H9 (cell line): Measurements from ENCODE around the gene ANKRD55. TPM values are rescaled to one million over a fixed set of nuclear protein-coding genes. Genes with fewer than 3 reads are reported as not detected.

Experiments used
- DNase-seq: peaks from one replicate; pipeline ENCODE4 v3.0.0-alpha.2; 2017
- H2AFZ ChIP-seq: one replicate; pipeline ENCODE4 v1.6.1; 2013; ENCODE audit warnings: mild to moderate bottlenecking, low read length, control low read depth, moderate library complexity
- H2AK5ac ChIP-seq: 2 replicates; pipeline ENCODE4 v1.6.1; 2013; ENCODE audit warnings: low read length, control low read depth, mixed read lengths; ENCODE audit not compliant: insufficient read length
- H2BK120ac ChIP-seq: one replicate; pipeline ENCODE4 v1.6.1; 2013; ENCODE audit warnings: low read depth, mild to moderate bottlenecking, low read length, control low read depth, inconsistent platforms; ENCODE audit not compliant: poor library complexity, severe bottlenecking
- H2BK12ac ChIP-seq: 2 replicates; pipeline ENCODE4 v1.6.1; 2013; ENCODE audit warnings: low read length, control low read depth, mixed read lengths, low read depth; ENCODE audit not compliant: insufficient read length
- H2BK15ac ChIP-seq: 2 replicates; pipeline ENCODE4 v1.6.1; 2013; ENCODE audit warnings: low read depth, low read length, control low read depth
- H2BK20ac ChIP-seq: one replicate; pipeline ENCODE4 v1.6.1; 2013; ENCODE audit warnings: low read depth, mild to moderate bottlenecking, low read length, control low read depth, inconsistent platforms; ENCODE audit not compliant: poor library complexity, severe bottlenecking
- H2BK5ac ChIP-seq: 2 replicates; pipeline ENCODE4 v1.6.1; 2013; ENCODE audit warnings: low read length, control low read depth, mixed read lengths; ENCODE audit not compliant: insufficient read length
- H3K14ac ChIP-seq: 2 replicates; pipeline ENCODE4 v1.6.1; 2013; ENCODE audit warnings: low read length, control low read depth; ENCODE audit not compliant: insufficient read depth
- H3K18ac ChIP-seq: 2 replicates; pipeline ENCODE4 v1.6.1; 2013; ENCODE audit warnings: low read depth, mild to moderate bottlenecking, mixed read lengths, low read length, control low read depth; ENCODE audit not compliant: insufficient read length
- H3K23ac ChIP-seq: 2 replicates; pipeline ENCODE4 v1.6.1; 2013; ENCODE audit warnings: low read length, control low read depth, mixed read lengths, low read depth; ENCODE audit not compliant: insufficient read length
- H3K23me2 ChIP-seq: 2 replicates; pipeline ENCODE4 v1.6.1; 2013; ENCODE audit warnings: low read depth, mild to moderate bottlenecking, mixed read lengths, low read length, control low read depth; ENCODE audit not compliant: insufficient read length, poor library complexity, severe bottlenecking
- H3K27ac ChIP-seq: 2 replicates; pipeline ENCODE4 v1.5.1; 2013; ENCODE audit warnings: low read length, control low read depth, mixed read lengths, low read depth; ENCODE audit not compliant: insufficient read length
- H3K27me3 ChIP-seq: 2 replicates; pipeline ENCODE4 v1.6.1; 2013; ENCODE audit warnings: low read length, control low read depth, inconsistent platforms; ENCODE audit not compliant: insufficient read depth
- H3K4ac ChIP-seq: 2 replicates; pipeline ENCODE4 v1.6.1; 2013; ENCODE audit warnings: low read depth, mild to moderate bottlenecking, control low read depth, inconsistent platforms, low read length, moderate library complexity
- H3K4me1 ChIP-seq: 2 replicates; pipeline ENCODE4 v1.6.1; 2013; ENCODE audit warnings: low read length, control low read depth, inconsistent platforms; ENCODE audit not compliant: insufficient read depth
- H3K4me2 ChIP-seq: 2 replicates; pipeline ENCODE4 v1.6.1; 2013; ENCODE audit warnings: low read length, control low read depth, mixed read lengths; ENCODE audit not compliant: insufficient read length, insufficient read depth
- H3K56ac ChIP-seq: 2 replicates; pipeline ENCODE4 v1.6.1; 2013; ENCODE audit warnings: low read depth, mild to moderate bottlenecking, mixed read lengths, low read length, control low read depth; ENCODE audit not compliant: insufficient read length
- H3K79me1 ChIP-seq: 2 replicates; pipeline ENCODE4 v1.6.1; 2013; ENCODE audit warnings: low read depth, mild to moderate bottlenecking, moderate library complexity, low read length, control low read depth, inconsistent platforms; ENCODE audit not compliant: insufficient read depth, poor library complexity, severe bottlenecking
- H3K79me2 ChIP-seq: 2 replicates; pipeline ENCODE4 v1.6.1; 2013; ENCODE audit warnings: low read length, control low read depth, inconsistent platforms; ENCODE audit not compliant: insufficient read depth
- H3K9ac ChIP-seq: 2 replicates; pipeline ENCODE4 v1.6.1; 2013; ENCODE audit warnings: low read length, control low read depth, mixed read lengths; ENCODE audit not compliant: insufficient read length; ENCODE audit errors: extremely low read depth
- H3K9me3 ChIP-seq: one replicate; pipeline ENCODE4 v1.6.1; 2013; ENCODE audit warnings: low read depth, low read length, inconsistent platforms; ENCODE audit not compliant: control insufficient read depth
- H3T11ph ChIP-seq: one replicate; pipeline ENCODE4 v1.6.1; 2013; ENCODE audit warnings: mild to moderate bottlenecking, low read length, control low read depth, inconsistent platforms
- H4K20me1 ChIP-seq: one replicate; pipeline ENCODE4 v1.6.1; 2013; ENCODE audit not compliant: control insufficient read depth, insufficient read length, insufficient read depth
- H4K5ac ChIP-seq: 2 replicates; pipeline ENCODE4 v1.6.1; 2013; ENCODE audit warnings: low read depth, mild to moderate bottlenecking, mixed read lengths, low read length, control low read depth; ENCODE audit not compliant: insufficient read length
- H4K8ac ChIP-seq: replicated peaks from 2 replicates; pipeline ENCODE4 v1.6.1; 2013; ENCODE audit warnings: low read length, control low read depth, mixed read lengths, low read depth; ENCODE audit not compliant: insufficient read length
- H4K91ac ChIP-seq: 2 replicates; pipeline ENCODE4 v1.6.1; 2013; ENCODE audit warnings: low read depth, mild to moderate bottlenecking, moderate library complexity, mixed read lengths, low read length, control low read depth; ENCODE audit not compliant: insufficient read length
- H3K27ac Mint-ChIP-seq, 3 experiments: 2 replicates in 2 of 3; 3 replicates in 1 of 3; pipeline ENCODE4 v1.8.0; 2020 to 2021; ENCODE audit warnings: mixed read lengths in 3 of 3, mild to moderate bottlenecking in 1 of 3, moderate library complexity in 1 of 3
- H3K27me3 Mint-ChIP-seq: 2 replicates; pipeline ENCODE4 v1.8.0; 2021; ENCODE audit warnings: low read depth, mild to moderate bottlenecking, moderate library complexity, mixed read lengths
- H3K36me3 Mint-ChIP-seq, 3 experiments: 2 replicates in 2 of 3; 3 replicates in 1 of 3; pipeline ENCODE4 v1.8.0; 2020 to 2021; ENCODE audit warnings: low read depth in 3 of 3, mixed read lengths in 3 of 3; ENCODE audit not compliant: insufficient read depth in 1 of 3
- H3K4me1 Mint-ChIP-seq, 2 experiments: 2 replicates each; pipeline ENCODE4 v1.8.0; 2020; ENCODE audit warnings: mixed read lengths in 2 of 2
- H3K4me3 Mint-ChIP-seq, 2 experiments: 2 replicates in 1 of 2; 3 replicates in 1 of 2; pipeline ENCODE4 v1.8.0; 2020 to 2021; ENCODE audit warnings: mild to moderate bottlenecking in 2 of 2, mixed read lengths in 2 of 2, moderate library complexity in 1 of 2
- H3K9me3 Mint-ChIP-seq, 2 experiments: 2 replicates in 1 of 2; 3 replicates in 1 of 2; pipeline ENCODE4 v1.8.0; 2020; ENCODE audit warnings: mild to moderate bottlenecking in 2 of 2, mixed read lengths in 2 of 2, moderate library complexity in 1 of 2
- WGBS: extraction: QIAGEN DNeasy Blood & Tissue Kit; methylation state at CpG from one replicate; pipeline ENCODE4 v1.1.7; 2013; ENCODE audit warnings: missing lambda C conversion rate, low lambda C conversion rate, mixed read lengths; ENCODE audit not compliant: insufficient read length; ENCODE audit errors: extremely low coverage; 5-methylcytosine and 5-hydroxymethylcytosine counted together
- total RNA-seq: library from RNA; stranded (reverse); gene quantifications from 2 replicates; pipeline ENCODE4 v1.2.1, GENCODE V29; 2021
- TF ChIP-seq, protein P1 (sequence below): fragments of 200-600 bp; sonication (generic); conservative IDR thresholded peaks from 3 replicates; pipeline ENCODE4 v1.8.0; 2021; ENCODE audit warnings: antibody characterized with exemption, mild to moderate bottlenecking

ANKRD55 gene
- total RNA-seq, 1 experiment from 2014 or later, result not detected

DNA sequence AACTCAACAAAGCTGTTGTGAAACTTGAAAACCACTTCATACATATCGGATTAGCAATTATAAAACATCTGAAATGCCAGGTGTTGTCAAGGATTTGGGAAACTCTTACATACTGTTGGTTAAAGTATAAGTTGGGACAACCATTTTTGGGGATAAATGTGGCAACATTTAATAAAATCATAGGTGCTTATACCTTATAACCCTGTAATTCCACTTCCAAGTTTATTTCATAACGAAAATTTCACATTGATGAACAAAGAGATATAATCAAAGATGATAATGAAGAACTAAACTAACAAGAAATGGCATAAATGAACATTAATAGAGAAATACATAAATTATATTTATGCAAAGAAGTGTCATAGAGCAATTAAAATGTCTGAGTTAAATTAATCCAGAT is 54.3 kb downstream of the ANKRD55 start:
- H3K27ac ChIP-seq, result no peak overlapping the region
- H2BK20ac ChIP-seq, result no peak overlapping the region
- H3K4me1 ChIP-seq, result peaks cover 6% of the 10 kb centered on the region; the same call in 1 of the 2 replicates
- no peak for DNase-seq
- no peak overlapping the region for H4K91ac ChIP-seq
- no CpG with 5 or more reads among the region's 2 CpGs for WGBS
- no peak overlapping the region for H4K5ac ChIP-seq
- H3K9ac ChIP-seq, result no peak overlapping the region
- H3K23me2 ChIP-seq, result no peaks in the 10 kb centered on the region
- H3K18ac ChIP-seq, result no peak overlapping the region
- no peak overlapping the region for H3K4ac ChIP-seq
- no peaks in the 10 kb centered on the region for H3K79me2 ChIP-seq
- no peaks in the 10 kb centered on the region; a peak in 1 of 7 replicates for H3K36me3 Mint-ChIP-seq
- no peak overlapping the region for H4K8ac ChIP-seq
- H3K4me3 Mint-ChIP-seq, result no peak overlapping the region
- no peak overlapping the region for H3K14ac ChIP-seq
- no peaks in the 10 kb centered on the region for H3K27me3 ChIP-seq
- H3T11ph ChIP-seq, result no peak overlapping the region
- TF ChIP-seq, protein P1, sequence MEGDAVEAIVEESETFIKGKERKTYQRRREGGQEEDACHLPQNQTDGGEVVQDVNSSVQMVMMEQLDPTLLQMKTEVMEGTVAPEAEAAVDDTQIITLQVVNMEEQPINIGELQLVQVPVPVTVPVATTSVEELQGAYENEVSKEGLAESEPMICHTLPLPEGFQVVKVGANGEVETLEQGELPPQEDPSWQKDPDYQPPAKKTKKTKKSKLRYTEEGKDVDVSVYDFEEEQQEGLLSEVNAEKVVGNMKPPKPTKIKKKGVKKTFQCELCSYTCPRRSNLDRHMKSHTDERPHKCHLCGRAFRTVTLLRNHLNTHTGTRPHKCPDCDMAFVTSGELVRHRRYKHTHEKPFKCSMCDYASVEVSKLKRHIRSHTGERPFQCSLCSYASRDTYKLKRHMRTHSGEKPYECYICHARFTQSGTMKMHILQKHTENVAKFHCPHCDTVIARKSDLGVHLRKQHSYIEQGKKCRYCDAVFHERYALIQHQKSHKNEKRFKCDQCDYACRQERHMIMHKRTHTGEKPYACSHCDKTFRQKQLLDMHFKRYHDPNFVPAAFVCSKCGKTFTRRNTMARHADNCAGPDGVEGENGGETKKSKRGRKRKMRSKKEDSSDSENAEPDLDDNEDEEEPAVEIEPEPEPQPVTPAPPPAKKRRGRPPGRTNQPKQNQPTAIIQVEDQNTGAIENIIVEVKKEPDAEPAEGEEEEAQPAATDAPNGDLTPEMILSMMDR, result no peak
- peaks cover 16 to 25% of the 10 kb centered on the region in 2 experiments for H3K4me1 Mint-ChIP-seq
- no peak overlapping the region for H2BK5ac ChIP-seq
- H3K79me1 ChIP-seq, result no peaks in the 10 kb centered on the region
- H2AK5ac ChIP-seq, result no peak overlapping the region
- no peaks in the 10 kb centered on the region for H3K27me3 Mint-ChIP-seq
- H4K20me1 ChIP-seq, result no peaks in the 10 kb centered on the region
- no peaks in the 10 kb centered on the region for H3K9me3 Mint-ChIP-seq
- no peak overlapping the region for H2AFZ ChIP-seq
- no peak overlapping the region for H2BK120ac ChIP-seq
- H2BK12ac ChIP-seq, result no peak overlapping the region
- no peak overlapping the region for H3K4me2 ChIP-seq
- no peak overlapping the region for H3K56ac ChIP-seq
- H3K23ac ChIP-seq, result no peak overlapping the region
- no peak overlapping the region for H2BK15ac ChIP-seq
- H3K9me3 ChIP-seq, result no peaks in the 10 kb centered on the region
- no peak overlapping the region for H3K27ac Mint-ChIP-seq
